Esophagus muscularis mucosa (tissue), 4 donors: ENCODE results near the gene AGPS. TPM values are rescaled to one million over a fixed set of nuclear protein-coding genes. Genes with fewer than 3 reads are reported as not detected.

Source experiments
- DNase-seq: peaks from one replicate; pipeline ENCODE4 v3.0.0-alpha.2; 2017; ENCODE audit errors: extremely low spot score
- H3K27ac ChIP-seq, 4 donors: fragments of 200-600 bp; sonication (generic); replicated peaks in 1 of 4; 1 replicate in 3 of 4; 2 replicates in 1 of 4; pipeline ENCODE4 v1.5.1; 2016 to 2019; ENCODE audit warnings: mild to moderate bottlenecking in 1 of 4
- H3K27me3 ChIP-seq, 4 donors: fragments of 200-600 bp; sonication (generic); one replicate each; pipeline versions ENCODE4 v1.5.1 to v1.6.0; 2016 to 2019
- H3K36me3 ChIP-seq, 4 donors: fragments of 200-600 bp; sonication (generic); one replicate each; pipeline ENCODE4 v1.5.1; 2016 to 2019
- H3K4me1 ChIP-seq, 4 donors: fragments of 200-600 bp; sonication (generic); one replicate each; pipeline ENCODE4 v1.5.1; 2016 to 2019
- H3K4me3 ChIP-seq, 4 donors: fragments of 200-600 bp; sonication (generic); 1 replicate in 2 of 4; 2 replicates in 2 of 4; pipeline ENCODE4 v1.5.1; 2016 to 2019; ENCODE audit warnings: mild to moderate bottlenecking in 4 of 4, moderate library complexity in 1 of 4
- H3K9me3 ChIP-seq, 4 donors: fragments of 200-600 bp; sonication (generic); 1 replicate in 3 of 4; 2 replicates in 1 of 4; pipeline ENCODE4 v1.5.1; 2016 to 2019
- CTCF ChIP-seq, 3 experiments: fragments of 200-600 bp in 2 of 3; fragments of 450-650 bp in 1 of 3; sonication (generic) in 2 of 3; IDR thresholded peaks; one replicate each; pipeline ENCODE4 v1.5.1; 2017 to 2019; ENCODE audit warnings: antibody characterized with exemption in 3 of 3, mild to moderate bottlenecking in 2 of 3, moderate library complexity in 1 of 3
- EP300 ChIP-seq: sonication (generic); formaldehyde crosslinking; IDR thresholded peaks from one replicate; pipeline ENCODE4 v1.6.1; 2017; ENCODE audit warnings: antibody characterized with exemption
- POLR2A ChIP-seq: fragments of 450-650 bp; IDR thresholded peaks from one replicate; pipeline ENCODE4 v1.6.1; 2017; ENCODE audit warnings: antibody characterized with exemption, moderate library complexity, mild to moderate bottlenecking, low read depth
- POLR2AphosphoS5 ChIP-seq, 2 donors: sonication (generic); formaldehyde crosslinking; IDR thresholded peaks; one replicate each; pipeline ENCODE4 v1.6.1; 2017; ENCODE audit warnings: antibody characterized with exemption in 2 of 2
- WGBS: methylation state at CpG from one replicate; pipeline ENCODE4 v1.1.5; 2018; 5-methylcytosine and 5-hydroxymethylcytosine counted together
- intact Hi-C: fragments of 100-400 bp; cut with DNase I; formaldehyde crosslinking; loops from one replicate; pipeline ENCODE4 v1.15.1; 2023
- total RNA-seq, 4 donors: library from RNA; depleted of rRNA; stranded (reverse); fragments of >200 nt; gene quantifications; one replicate each; pipeline versions ENCODE4 v1.1.0 to v1.2.1, GENCODE V29; 2016

Gene AGPS
- total RNA-seq, 4 donors from 2014 or later: 26.3 to 46.1 (median 37.0) TPM

- TF ChIP-seq EP300 (no peak), POLR2A (no peak), CTCF (IDR thresholded peaks at IDR 0.05) (no peak), POLR2AphosphoS5 (IDR thresholded peaks at IDR 0.05) (no peak)
- no peaks in the 10 kb centered on the region for H3K27me3 ChIP-seq
- H3K9me3 ChIP-seq: no peaks in the 10 kb centered on the region
- H3K4me1 ChIP-seq: no peaks in the 10 kb centered on the region
- no peak overlapping the region for H3K27ac ChIP-seq
- H3K4me3 ChIP-seq: no peak overlapping the region
- intact Hi-C loops: no loop called here
- WGBS: 91% methylated on average over 2 of the region's 2 CpGs
- no peak for DNase-seq
- peaks cover 5 to 38% (median 18%) of the 10 kb centered on the region in 4 donors for H3K36me3 ChIP-seq
Measured at GRCh38 chr2:177520324-177520723, 127.8 kb downstream of the AGPS start.

GRCh38 chr2:177523781-177524180 lies 131.2 kb downstream of the AGPS start:
- DNase-seq: no peak
- TF ChIP-seq POLR2A (no peak), EP300 (no peak), POLR2AphosphoS5 (IDR thresholded peaks at IDR 0.05) (no peak), CTCF (IDR thresholded peaks at IDR 0.05) (no peak)
- Histone ChIP-seq H3K27ac (no peak overlapping the region), H3K4me1 (no peaks in the 10 kb centered on the region), H3K4me3 (no peak overlapping the region), H3K36me3 (peaks cover 0 to 38% (median 13%) of the 10 kb centered on the region in 4 donors), H3K27me3 (no peaks in the 10 kb centered on the region), H3K9me3 (no peaks in the 10 kb centered on the region)
- 78% methylated on average over 3 of the region's 3 CpGs for WGBS
- intact Hi-C loops: no loop called here

GRCh38 chr2:177525351-177525924 lies 132.9 kb downstream of the AGPS start:
- Histone ChIP-seq H3K4me3 (no peak overlapping the region), H3K9me3 (no peaks in the 10 kb centered on the region), H3K36me3 (peaks cover 0 to 38% (median 13%) of the 10 kb centered on the region in 4 donors), H3K27me3 (no peaks in the 10 kb centered on the region), H3K4me1 (no peaks in the 10 kb centered on the region), H3K27ac (no peak overlapping the region)
- 90% methylated on average over 3 of the region's 3 CpGs for WGBS
- intact Hi-C loops: no loop called here
- DNase-seq: no peak
- TF ChIP-seq POLR2AphosphoS5 (IDR thresholded peaks at IDR 0.05) (no peak), POLR2A (no peak), EP300 (no peak), CTCF (IDR thresholded peaks at IDR 0.05) (no peak)

- Histone ChIP-seq H3K4me3 (no peak overlapping the region), H3K36me3 (peaks cover 0 to 15% (median 6%) of the 10 kb centered on the region in 4 donors), H3K27ac (no peak overlapping the region), H3K27me3 (no peaks in the 10 kb centered on the region), H3K4me1 (no peaks in the 10 kb centered on the region), H3K9me3 (no peaks in the 10 kb centered on the region)
- no peak for DNase-seq
- TF ChIP-seq POLR2AphosphoS5 (IDR thresholded peaks at IDR 0.05): no peak
- no peak for TF ChIP-seq EP300
- TF ChIP-seq POLR2A: no peak
- TF ChIP-seq CTCF (IDR thresholded peaks at IDR 0.05): no peak
- intact Hi-C loops: no loop called here
Measured at GRCh38 chr2:177528351-177528933, 135.9 kb downstream of the AGPS start.
